IMR-90 (cell line): Measurements from ENCODE around the gene PIK3CB. TPM values are rescaled to one million over a fixed set of nuclear protein-coding genes. Genes with fewer than 3 reads are reported as not detected.
"Not testable (repeated sequence)": the region's sequence is repeated elsewhere in the genome, so short reads cannot be mapped to it uniquely, and the experiment has no call there.

Source experiments
- ATAC-seq: fragments of 200-7000 bp; cut with Tn5 transposase; 2 replicates; pipeline ENCODE4 v1.9.1; 2020; ENCODE audit warnings: low read depth, mild to moderate bottlenecking, moderate library complexity
- BruUV-seq: library from RNA; stranded (reverse); fragments of 400-500 nt; replicated peaks from 2 replicates; lab custom pipeline; 2021; lab: Mats Ljungman, UMichigan
- CTCF ChIA-PET: fragments of 300-600 bp; formaldehyde crosslinking; extraction: SDS; loops from one replicate; lab custom pipeline; 2021; ENCODE audit warnings: antibody characterized with exemption; lab: Yijun Ruan, JAX
- POLR2A ChIA-PET: fragments of 300-600 bp; sonication (Branson Sonifier 250); formaldehyde crosslinking; loops from one replicate; lab custom pipeline; 2022; ENCODE audit warnings: antibody characterized with exemption; ENCODE audit not compliant: unreplicated experiment; lab: Charles Lee
- DNase-seq: peaks from one replicate; pipeline ENCODE4 v3.0.0; 2013
- H2AFZ ChIP-seq: replicated peaks from 2 replicates; pipeline ENCODE3; 2013; ENCODE audit warnings: low read length, mild to moderate bottlenecking; ENCODE audit not compliant: poor library complexity
- H2AK5ac ChIP-seq: 2 replicates; pipeline ENCODE4 v1.6.1; 2013; ENCODE audit warnings: low read depth, low read length, inconsistent platforms
- H2AK9ac ChIP-seq: replicated peaks from 2 replicates; pipeline ENCODE3; 2013; ENCODE audit warnings: mild to moderate bottlenecking, low read depth, low read length, moderate library complexity; ENCODE audit not compliant: poor library complexity
- H2BK120ac ChIP-seq: 2 replicates; pipeline ENCODE4 v1.6.1; 2013; ENCODE audit warnings: low read depth, low read length, inconsistent platforms
- H2BK15ac ChIP-seq: 3 replicates; pipeline ENCODE4 v1.6.1; 2013; ENCODE audit warnings: low read depth, low read length, inconsistent platforms
- H2BK20ac ChIP-seq: 2 replicates; pipeline ENCODE4 v1.6.1; 2013; ENCODE audit warnings: low read depth, mild to moderate bottlenecking, inconsistent platforms, low read length, moderate library complexity
- H2BK5ac ChIP-seq: 2 replicates; pipeline ENCODE4 v1.6.1; 2013; ENCODE audit warnings: mild to moderate bottlenecking, low read depth, low read length, inconsistent platforms; ENCODE audit not compliant: poor library complexity, severe bottlenecking
- H3K14ac ChIP-seq: replicated peaks from 2 replicates; pipeline ENCODE4 v1.6.1; 2013; ENCODE audit warnings: low read depth, low read length, inconsistent platforms
- H3K18ac ChIP-seq: 2 replicates; pipeline ENCODE4 v1.6.1; 2013; ENCODE audit warnings: low read depth, low read length, control low read depth
- H3K23ac ChIP-seq: 2 replicates; pipeline ENCODE4 v1.6.1; 2013; ENCODE audit warnings: low read depth, low read length, inconsistent platforms
- H3K27ac ChIP-seq: 2 replicates; pipeline ENCODE4 v1.5.1; 2013; ENCODE audit warnings: mild to moderate bottlenecking, control low read depth, low read length; ENCODE audit not compliant: insufficient read depth
- H3K27me3 ChIP-seq: 2 replicates; pipeline ENCODE4 v1.6.1; 2013; ENCODE audit warnings: low read length; ENCODE audit not compliant: control insufficient read depth, insufficient read depth
- H3K36me3 ChIP-seq: 2 replicates; pipeline ENCODE4 v1.6.1; 2013; ENCODE audit warnings: low read length, mixed read lengths; ENCODE audit not compliant: control insufficient read depth, insufficient read depth
- H3K4ac ChIP-seq: 2 replicates; pipeline ENCODE4 v1.6.1; 2013; ENCODE audit warnings: low read depth, low read length, inconsistent platforms
- H3K4me1 ChIP-seq: 2 replicates; pipeline ENCODE4 v1.6.1; 2013; ENCODE audit warnings: low read length, mixed read lengths; ENCODE audit not compliant: control insufficient read depth, insufficient read depth
- H3K4me2 ChIP-seq: 2 replicates; pipeline ENCODE4 v1.6.1; 2013; ENCODE audit warnings: low read depth, mild to moderate bottlenecking, control low read depth, low read length, moderate library complexity
- H3K4me3 ChIP-seq: 2 replicates; pipeline ENCODE4 v1.5.1; 2013; ENCODE audit warnings: low read depth, mild to moderate bottlenecking, control low read depth, low read length, moderate library complexity; ENCODE audit not compliant: insufficient read depth
- H3K56ac ChIP-seq: 2 replicates; pipeline ENCODE4 v1.6.1; 2013; ENCODE audit warnings: low read length, inconsistent platforms; ENCODE audit not compliant: insufficient read depth; ENCODE audit errors: extremely low read depth
- H3K79me1 ChIP-seq, 2 experiments: 2 replicates each; pipeline ENCODE4 v1.6.1; 2013; ENCODE audit warnings: low read length in 2 of 2, inconsistent platforms in 1 of 2, low read depth in 1 of 2
- H3K9ac ChIP-seq: 2 replicates; pipeline ENCODE4 v1.6.1; 2013; ENCODE audit warnings: low read depth, low read length, control low read depth
- H3K9me1 ChIP-seq: 2 replicates; pipeline ENCODE4 v1.6.1; 2013; ENCODE audit warnings: low read length, inconsistent platforms; ENCODE audit not compliant: insufficient read depth
- H3K9me3 ChIP-seq: 2 replicates; pipeline ENCODE4 v1.6.1; 2013; ENCODE audit warnings: low read length; ENCODE audit not compliant: control insufficient read depth, insufficient read depth
- H4K20me1 ChIP-seq: 2 replicates; pipeline ENCODE4 v1.6.1; 2013; ENCODE audit warnings: low read length, inconsistent platforms; ENCODE audit not compliant: insufficient read depth
- H4K5ac ChIP-seq: 2 replicates; pipeline ENCODE4 v1.6.1; 2013; ENCODE audit warnings: mild to moderate bottlenecking, low read depth, low read length, control low read depth
- H4K8ac ChIP-seq, 2 experiments: 2 replicates each; pipeline ENCODE4 v1.6.1; 2013; ENCODE audit warnings: low read depth in 2 of 2, low read length in 2 of 2, control low read depth in 1 of 2, inconsistent platforms in 1 of 2
- H4K91ac ChIP-seq: 2 replicates; pipeline ENCODE4 v1.6.1; 2013; ENCODE audit warnings: low read depth, low read length, inconsistent platforms; ENCODE audit not compliant: insufficient read depth
- WGBS, 2 experiments: methylation state at CpG; one replicate each; pipeline versions ENCODE4 v1.1.5 to v1.1.7; 2013; ENCODE audit warnings: missing lambda C conversion rate in 2 of 2; ENCODE audit not compliant: insufficient read length in 1 of 2; ENCODE audit errors: extremely low coverage in 2 of 2; 5-methylcytosine and 5-hydroxymethylcytosine counted together
- dilution Hi-C: fragments of 300-500 bp; cut with HindIII; formaldehyde crosslinking; loops from one replicate; pipeline ENCODE4 v1.14.3; 2018; ENCODE audit warnings: low sequenced_read_pairs; ENCODE audit not compliant: unreplicated experiment
- in situ Hi-C: fragments of 300-500 bp; cut with MboI; formaldehyde crosslinking; loops from 3 replicates; pipeline ENCODE4 v1.14.3; 2019; ENCODE audit warnings: low sequenced_read_pairs, inconsistent platforms, mixed read lengths
- intact Hi-C: fragments of 100-400 bp; cut with micrococcal nuclease; formaldehyde crosslinking; loops from 2 replicates; pipeline ENCODE4 v1.10.0; 2022
- polyA plus RNA-seq, 3 experiments: library from polyadenylated mRNA; depleted of rRNA; stranded (reverse); fragments of >200 nt; gene quantifications; 2 replicates each; pipeline ENCODE4 v1.2.3, GENCODE V29; 2012; ENCODE audit warnings: low replicate concordance in 1 of 3
- total RNA-seq: library from RNA; depleted of rRNA; stranded (reverse); fragments of >200 nt; gene quantifications from 2 replicates; pipeline ENCODE4 v1.2.3, GENCODE V29; 2012

PIK3CB gene
- total and polyA plus RNA-seq, 2 of the 4 experiments (the other 2 are of a cell fraction), result 6.3 to 6.8 TPM

DNA sequence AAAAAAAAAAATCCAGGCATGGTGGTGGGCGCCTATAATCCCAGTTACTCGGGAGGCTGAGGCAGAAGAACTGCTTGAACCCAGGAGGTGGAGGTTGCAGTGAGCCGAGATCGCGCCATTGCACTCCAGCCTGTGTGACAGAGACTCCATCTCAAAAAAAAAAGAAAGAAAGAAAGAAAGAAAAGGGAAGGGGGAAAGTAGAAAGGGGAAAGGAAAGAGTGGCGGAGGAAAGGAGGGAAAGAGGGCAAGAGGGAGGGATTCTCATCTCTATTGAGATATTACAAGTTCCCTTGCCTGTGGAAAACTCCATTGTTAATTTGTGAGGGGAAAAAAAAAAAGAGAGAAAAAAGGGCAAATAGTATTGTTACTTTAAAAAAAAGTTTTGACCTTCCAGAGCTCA is 32.5 kb downstream of the PIK3CB start:
- intact Hi-C loops, H2AK9ac ChIP-seq, H2BK120ac ChIP-seq, H3K9me3 ChIP-seq, H3K27me3 ChIP-seq, H2AFZ ChIP-seq, H2BK5ac ChIP-seq, H3K56ac ChIP-seq, dilution Hi-C loops, H3K14ac ChIP-seq, H3K27ac ChIP-seq, H3K4ac ChIP-seq, ATAC-seq, BruUV-seq, H2BK20ac ChIP-seq, H3K4me2 ChIP-seq, H4K8ac ChIP-seq, H3K36me3 ChIP-seq, H3K9ac ChIP-seq, H3K4me3 ChIP-seq, H3K18ac ChIP-seq, H3K23ac ChIP-seq, H4K5ac ChIP-seq, DNase-seq, POLR2A ChIA-PET, CTCF ChIA-PET, H3K9me1 ChIP-seq, in situ Hi-C loops, H3K4me1 ChIP-seq, H2BK15ac ChIP-seq, H4K91ac ChIP-seq, H2AK5ac ChIP-seq: not testable (repeated sequence)
- Histone ChIP-seq H3K79me1 (peaks cover 12 to 37% of the 10 kb centered on the region in 2 experiments), H4K20me1 (0 out of 2 replicates have a peak, but pooled peaks cover 12% of the 10 kb centered on the region)
- WGBS, 2 experiments, result no CpG with 5 or more reads among the region's 6 CpGs
